K562 (cell line): Measurements from ENCODE around the gene VWA8. TPM values are rescaled to one million over a fixed set of nuclear protein-coding genes. Genes with fewer than 3 reads are reported as not detected.

Source experiments
- ATAC-seq: fragments of 200-7000 bp; cut with Tn5 transposase; 3 replicates; pipeline ENCODE4 v1.9.1; 2020; ENCODE audit warnings: moderate library complexity
- BruUV-seq: library from RNA; stranded (reverse); fragments of 400-500 nt; replicated peaks from 2 replicates; lab custom pipeline; 2021; lab: Mats Ljungman, UMichigan
- CTCF ChIA-PET: fragments of 300-600 bp; formaldehyde crosslinking; extraction: SDS; loops from one replicate; lab custom pipeline; 2021; ENCODE audit warnings: low intra/inter-chr PET ratio; lab: Yijun Ruan, JAX
- POLR2A ChIA-PET: fragments of 300-600, 350-650 bp; sonication (Branson Sonifier 250); formaldehyde crosslinking; extraction: SDS; loops from one replicate; lab custom pipeline; 2021; ENCODE audit warnings: antibody characterized with exemption, inconsistent platforms; lab: Yijun Ruan, JAX
- DNase-seq, 4 experiments: peaks; one replicate each; pipeline versions ENCODE4 v3.0.0 to v3.0.0-alpha.2; 2011 to 2018; ENCODE audit warnings: low spot score in 3 of 4, mixed read lengths in 3 of 4; ENCODE audit errors: extremely low read depth in 1 of 4
- FAIRE-seq: peaks from 2 replicates; lab custom pipeline; 2011; peaks lifted over from hg19 to GRCh38; lab: Jason Lieb, UNC
- H2AFZ ChIP-seq: 2 replicates; pipeline ENCODE4 v1.6.0; 2011; ENCODE audit warnings: low read depth, low read length, control low read depth, inconsistent platforms
- H3K27ac ChIP-seq: fragments of 200-600 bp; 3 replicates; pipeline ENCODE4 v1.8.0; 2011; ENCODE audit warnings: low read depth, mild to moderate bottlenecking, control low read depth, inconsistent platforms, low read length, moderate library complexity, mixed read lengths; ENCODE audit errors: extremely low read depth
- H3K27me3 ChIP-seq, 2 experiments: fragments of 300-600 bp in 1 of 2; 2 replicates in 1 of 2; 3 replicates in 1 of 2; pipeline versions ENCODE4 v1.6.0 to v1.8.0; 2011; ENCODE audit warnings: inconsistent platforms in 2 of 2, low read length in 2 of 2, mild to moderate bottlenecking in 1 of 2, mixed read lengths in 1 of 2, moderate library complexity in 1 of 2; ENCODE audit not compliant: control insufficient read depth in 2 of 2, insufficient read depth in 2 of 2
- H3K36me3 ChIP-seq: fragments of 300-600 bp; 3 replicates; pipeline ENCODE4 v1.8.0; 2011; ENCODE audit warnings: mild to moderate bottlenecking, low read length, inconsistent platforms; ENCODE audit not compliant: control insufficient read depth, insufficient read depth
- H3K4me1 ChIP-seq, 2 experiments: fragments of 200-600 bp in 1 of 2; replicated peaks in 1 of 2; 2 replicates in 1 of 2; 3 replicates in 1 of 2; pipeline versions ENCODE4 v1.5.1 to v1.8.0; 2011; ENCODE audit warnings: inconsistent platforms in 2 of 2, low read length in 2 of 2, mild to moderate bottlenecking in 1 of 2, mixed read lengths in 1 of 2, moderate library complexity in 1 of 2; ENCODE audit not compliant: control insufficient read depth in 2 of 2, insufficient read depth in 2 of 2
- H3K4me2 ChIP-seq: 2 replicates; pipeline ENCODE4 v1.6.1; 2011; ENCODE audit warnings: low read length, control low read depth, inconsistent platforms, mixed read lengths; ENCODE audit not compliant: insufficient read depth
- H3K4me3 ChIP-seq: fragments of 200-600 bp; sonication (generic), shearing (Covaris generic); 2 replicates; pipeline ENCODE4 v1.5.1; 2016; ENCODE audit warnings: control low read depth, inconsistent platforms
- H3K79me2 ChIP-seq: fragments of 200-600 bp; 3 replicates; pipeline ENCODE4 v1.8.0; 2011; ENCODE audit warnings: low read length, inconsistent platforms; ENCODE audit not compliant: control insufficient read depth, insufficient read depth
- H3K9ac ChIP-seq, 2 experiments: 2 replicates each; pipeline versions ENCODE4 v1.6.0 to v1.6.1; 2011; ENCODE audit warnings: low read depth in 2 of 2, low read length in 2 of 2, control low read depth in 1 of 2, inconsistent platforms in 1 of 2, mild to moderate bottlenecking in 1 of 2, mixed read lengths in 1 of 2; ENCODE audit not compliant: insufficient read depth in 1 of 2
- H3K9me1 ChIP-seq: one replicate; pipeline ENCODE4 v1.6.0; 2011; ENCODE audit warnings: inconsistent platforms, mild to moderate bottlenecking, low read length, moderate library complexity; ENCODE audit not compliant: control insufficient read depth, insufficient read depth
- H3K9me3 ChIP-seq: replicated peaks from 2 replicates; pipeline ENCODE4 v1.5.1; 2011; ENCODE audit warnings: low read depth, low read length, inconsistent platforms; ENCODE audit not compliant: control insufficient read depth, insufficient read depth
- H4K20me1 ChIP-seq: replicated peaks from 2 replicates; pipeline ENCODE4 v1.6.1; 2011; ENCODE audit warnings: low read length, inconsistent platforms, mixed read lengths; ENCODE audit not compliant: control insufficient read depth, insufficient read depth
- BCLAF1 ChIP-seq, 2 experiments: fragments of 450-650 bp in 1 of 2; IDR thresholded peaks; 2 replicates each; pipeline ENCODE4 v1.6.1; 2011 to 2017; ENCODE audit warnings: low read depth in 2 of 2, antibody characterized with exemption in 1 of 2, borderline replicate concordance in 1 of 2, low read length in 1 of 2, mild to moderate bottlenecking in 1 of 2, mixed read lengths in 1 of 2; ENCODE audit not compliant: control insufficient read depth in 1 of 2
- E2F6 ChIP-seq, 2 experiments: IDR thresholded peaks; 2 replicates each; pipeline ENCODE4 v1.6.1; 2011; ENCODE audit warnings: borderline replicate concordance in 1 of 2, control low read depth in 1 of 2, low read depth in 1 of 2, low read length in 1 of 2, mild to moderate bottlenecking in 1 of 2, mixed read lengths in 1 of 2, moderate library complexity in 1 of 2; ENCODE audit not compliant: insufficient read depth in 1 of 2, insufficient read length in 1 of 2, poor library complexity in 1 of 2, severe bottlenecking in 1 of 2; ENCODE audit errors: extremely low read depth in 1 of 2
- L3MBTL2 ChIP-seq: fragments of 450-650 bp; IDR thresholded peaks from 2 replicates; pipeline ENCODE4 v1.6.1; 2016; ENCODE audit warnings: mild to moderate bottlenecking, moderate library complexity
- MCM7 ChIP-seq, 2 experiments: fragments of 450-650 bp; IDR thresholded peaks; 2 replicates each; pipeline ENCODE4 v1.6.1; 2016 to 2018
- TEAD1 ChIP-seq, 2 experiments: fragments of 450-650 bp in 1 of 2; sonication (generic) in 1 of 2; formaldehyde crosslinking; IDR thresholded peaks; 2 replicates each; pipeline versions ENCODE4 v1.4.0 to v1.8.0; 2020 to 2022; ENCODE audit warnings: mild to moderate bottlenecking in 2 of 2, missing genetic modification reagents in 1 of 2
- U2AF1 ChIP-seq: fragments of 200-400 bp; formaldehyde crosslinking; optimal IDR thresholded peaks from 2 replicates; pipeline ENCODE3; 2017; ENCODE audit warnings: mild to moderate bottlenecking, low read depth, low read length, moderate library complexity
- ZEB2 ChIP-seq: fragments of 450-650 bp; IDR thresholded peaks from 2 replicates; pipeline ENCODE4 v1.6.1; 2016
- ZNF3 ChIP-seq: fragments of 250-450 bp; sonication (Bioruptor Pico); IDR thresholded peaks from 2 replicates; pipeline ENCODE4 v1.5.0; 2021; ENCODE audit warnings: mild to moderate bottlenecking, moderate library complexity
- WGBS: fragments of 100-300 bp; shearing (Covaris generic); methylation state at CpG from one replicate; pipeline ENCODE4 v1.1.6; 2016; ENCODE audit warnings: low coverage, mixed read lengths; ENCODE audit not compliant: insufficient coverage; ENCODE audit errors: missing lambda C conversion rate; 5-methylcytosine and 5-hydroxymethylcytosine counted together
- in situ Hi-C: fragments of 300-500 bp; cut with MboI; formaldehyde crosslinking; loops from 4 replicates; pipeline ENCODE4 v1.15.0; 2018; ENCODE audit warnings: inconsistent platforms, mixed read lengths
- intact Hi-C: fragments of 100-400 bp; cut with micrococcal nuclease; formaldehyde crosslinking; loops from 2 replicates; pipeline ENCODE4 v1.14.2; 2022
- polyA plus RNA-seq, 8 experiments: library from polyadenylated mRNA; depleted of rRNA in 4 of 8; stranded (reverse) in 5 of 8; unstranded in 3 of 8; fragments of >200 nt; fragmentation: Nextera tagmentation in 2 of 8; fragmentation: Illumina TruSeq in 1 of 8; extraction: Ambion mirVana in 2 of 8; extraction: Trizol in 1 of 8; gene quantifications; 2 replicates each; pipeline versions ENCODE4 v1.2.1 to v1.2.3, GENCODE V29; 2011 to 2014; ENCODE audit warnings: inconsistent platforms in 1 of 8, missing spikeins in 1 of 8
- total RNA-seq, 7 experiments: library from RNA; depleted of rRNA in 6 of 7; stranded (reverse); fragments of >200 nt in 6 of 7; fragmentation: Illumina TruSeq in 2 of 7; extraction: Trizol in 2 of 7; gene quantifications; 2 replicates each; pipeline versions ENCODE4 v1.2.1 to v1.2.3, GENCODE V29; 2011 to 2021; ENCODE audit warnings: low replicate concordance in 1 of 7
- TF ChIP-seq, protein P1 (sequence below): sonication (generic); formaldehyde crosslinking; IDR thresholded peaks from 2 replicates; pipeline ENCODE4 v1.8.0; 2022; ENCODE audit warnings: mild to moderate bottlenecking, missing genetic modification reagents, borderline replicate concordance
- TF ChIP-seq, protein P2 (sequence below): fragments of 250-450 bp; sonication (Bioruptor Pico); IDR thresholded peaks from 2 replicates; pipeline ENCODE4 v1.4.0; 2020; ENCODE audit warnings: mild to moderate bottlenecking, moderate library complexity

VWA8 gene
- total and polyA plus RNA-seq, 9 of the 15 experiments (the other 6 are each of a cell fraction or from before 2014, with no cell fraction given) = 2.1 to 18.5 (median 13.3) TPM

GRCh38 chr13:41935501-41935900 lies 25.4 kb downstream of the VWA8 start (continued):
- TF ChIP-seq, protein P1, sequence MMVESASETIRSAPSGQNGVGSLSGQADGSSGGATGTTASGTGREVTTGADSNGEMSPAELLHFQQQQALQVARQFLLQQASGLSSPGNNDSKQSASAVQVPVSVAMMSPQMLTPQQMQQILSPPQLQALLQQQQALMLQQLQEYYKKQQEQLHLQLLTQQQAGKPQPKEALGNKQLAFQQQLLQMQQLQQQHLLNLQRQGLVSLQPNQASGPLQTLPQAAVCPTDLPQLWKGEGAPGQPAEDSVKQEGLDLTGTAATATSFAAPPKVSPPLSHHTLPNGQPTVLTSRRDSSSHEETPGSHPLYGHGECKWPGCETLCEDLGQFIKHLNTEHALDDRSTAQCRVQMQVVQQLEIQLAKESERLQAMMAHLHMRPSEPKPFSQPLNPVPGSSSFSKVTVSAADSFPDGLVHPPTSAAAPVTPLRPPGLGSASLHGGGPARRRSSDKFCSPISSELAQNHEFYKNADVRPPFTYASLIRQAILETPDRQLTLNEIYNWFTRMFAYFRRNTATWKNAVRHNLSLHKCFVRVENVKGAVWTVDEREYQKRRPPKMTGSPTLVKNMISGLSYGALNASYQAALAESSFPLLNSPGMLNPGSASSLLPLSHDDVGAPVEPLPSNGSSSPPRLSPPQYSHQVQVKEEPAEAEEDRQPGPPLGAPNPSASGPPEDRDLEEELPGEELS (CRISPR knock-in tag) = no peak
- TF ChIP-seq U2AF1 (no peak), MCM7 (IDR thresholded peaks at IDR 0.05) (no peak), ZEB2 (no peak), ZNF3 (CRISPR knock-in tag) (no peak), L3MBTL2 (no peak)
- TF ChIP-seq, all 486 proteins: peak for 0

GRCh38 chr13:41934994-41935393 lies 25.9 kb downstream of the VWA8 start:
- intact Hi-C loops = no loop called here
- POLR2A ChIA-PET = interaction anchor here (1.1 kb wide), 1 partner anchor 25 kb away, joined by 3 read pairs; no protein-coding TSS in a partner anchor
- TF ChIP-seq, protein P2, sequence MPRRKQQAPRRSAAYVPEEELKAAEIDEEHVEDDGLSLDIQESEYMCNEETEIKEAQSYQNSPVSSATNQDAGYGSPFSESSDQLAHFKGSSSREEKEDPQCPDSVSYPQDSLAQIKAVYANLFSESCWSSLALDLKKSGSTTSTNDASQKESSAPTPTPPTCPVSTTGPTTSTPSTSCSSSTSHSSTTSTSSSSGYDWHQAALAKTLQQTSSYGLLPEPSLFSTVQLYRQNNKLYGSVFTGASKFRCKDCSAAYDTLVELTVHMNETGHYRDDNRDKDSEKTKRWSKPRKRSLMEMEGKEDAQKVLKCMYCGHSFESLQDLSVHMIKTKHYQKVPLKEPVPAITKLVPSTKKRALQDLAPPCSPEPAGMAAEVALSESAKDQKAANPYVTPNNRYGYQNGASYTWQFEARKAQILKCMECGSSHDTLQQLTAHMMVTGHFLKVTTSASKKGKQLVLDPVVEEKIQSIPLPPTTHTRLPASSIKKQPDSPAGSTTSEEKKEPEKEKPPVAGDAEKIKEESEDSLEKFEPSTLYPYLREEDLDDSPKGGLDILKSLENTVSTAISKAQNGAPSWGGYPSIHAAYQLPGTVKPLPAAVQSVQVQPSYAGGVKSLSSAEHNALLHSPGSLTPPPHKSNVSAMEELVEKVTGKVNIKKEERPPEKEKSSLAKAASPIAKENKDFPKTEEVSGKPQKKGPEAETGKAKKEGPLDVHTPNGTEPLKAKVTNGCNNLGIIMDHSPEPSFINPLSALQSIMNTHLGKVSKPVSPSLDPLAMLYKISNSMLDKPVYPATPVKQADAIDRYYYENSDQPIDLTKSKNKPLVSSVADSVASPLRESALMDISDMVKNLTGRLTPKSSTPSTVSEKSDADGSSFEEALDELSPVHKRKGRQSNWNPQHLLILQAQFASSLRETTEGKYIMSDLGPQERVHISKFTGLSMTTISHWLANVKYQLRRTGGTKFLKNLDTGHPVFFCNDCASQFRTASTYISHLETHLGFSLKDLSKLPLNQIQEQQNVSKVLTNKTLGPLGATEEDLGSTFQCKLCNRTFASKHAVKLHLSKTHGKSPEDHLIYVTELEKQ = no peak
- no peak for TF ChIP-seq E2F6 (IDR thresholded peaks at IDR 0.05; ENCODE audit: borderline replicate concordance in 1 of 2, extremely low read depth in 1 of 2, insufficient read depth in 1 of 2, insufficient read length in 1 of 2, low read depth in 1 of 2, low read length in 1 of 2, poor library complexity in 1 of 2, severe bottlenecking in 1 of 2)
- no peak for TF ChIP-seq BCLAF1 (IDR thresholded peaks at IDR 0.05; ENCODE audit: borderline replicate concordance in 1 of 2, control insufficient read depth in 1 of 2, low read depth in 2 of 2, low read length in 1 of 2)
- TF ChIP-seq TEAD1 (CRISPR knock-in tag; IDR thresholded peaks at IDR 0.05) = no peak

More at GRCh38 chr13:41934994-41935393, 25.9 kb downstream of the VWA8 start:
- H3K4me2 ChIP-seq = no peak overlapping the region
- CTCF ChIA-PET = no interaction called here
- no peaks in the 10 kb centered on the region for H4K20me1 ChIP-seq
- BruUV-seq = no TSS peak
- peaks cover 28% of the 10 kb centered on the region for H3K79me2 ChIP-seq
- DNase-seq (no peak), ATAC-seq (no peak), FAIRE-seq (no peak)
- H3K9ac ChIP-seq = no peak overlapping the region
- no peak overlapping the region for H3K27ac ChIP-seq
- WGBS = 88% methylated on average over 1 of the region's 1 CpG
- in situ Hi-C loops = no loop called here
- no peaks in the 10 kb centered on the region for H3K9me1 ChIP-seq
- no peak overlapping the region for H2AFZ ChIP-seq
- H3K9me3 ChIP-seq = no peaks in the 10 kb centered on the region
- H3K36me3 ChIP-seq = peaks cover 11% of the 10 kb centered on the region; the same call in 1 of the 3 replicates
- H3K27me3 ChIP-seq = no peaks in the 10 kb centered on the region
- H3K4me3 ChIP-seq = no peak overlapping the region
- no peaks in the 10 kb centered on the region for H3K4me1 ChIP-seq
